HEK293 (cell line): ENCODE results near the gene MBD6.

ENCODE experiments used
- CTCF ChIA-PET: fragments of 350-600 bp; formaldehyde crosslinking; extraction: SDS; loops from one replicate; lab custom pipeline; 2021; ENCODE audit warnings: antibody characterized with exemption; lab: Yijun Ruan, JAX
- POLR2A ChIA-PET: fragments of 300-600 bp; formaldehyde crosslinking; extraction: SDS; loops from one replicate; lab custom pipeline; 2020; ENCODE audit warnings: antibody characterized with exemption, inconsistent platforms; lab: Yijun Ruan, JAX
- H3K27ac ChIP-seq: fragments of 200-500 bp; sonication (Bioruptor generic); 2 replicates; pipeline ENCODE4 v1.5.1; 2014; ENCODE audit warnings: low read depth, low read length, control low read depth, inconsistent platforms; ENCODE audit errors: extremely low read depth
- H3K36me3 ChIP-seq, 2 experiments: fragments of 200-500 bp in 1 of 2; sonication (Bioruptor generic) in 1 of 2; 1 replicate in 1 of 2; 2 replicates in 1 of 2; pipeline ENCODE4 v1.5.1; 2014 to 2017; ENCODE audit warnings: inconsistent platforms in 2 of 2, low read length in 2 of 2; ENCODE audit not compliant: control insufficient read depth in 2 of 2, insufficient read depth in 1 of 2
- H3K4me1 ChIP-seq: fragments of 200-500 bp; sonication (Bioruptor generic); 2 replicates; pipeline ENCODE4 v1.5.1; 2014; ENCODE audit warnings: mild to moderate bottlenecking, low read length, inconsistent platforms; ENCODE audit not compliant: control insufficient read depth, insufficient read depth
- H3K4me3 ChIP-seq: 2 replicates; pipeline ENCODE4 v1.5.1; 2011; ENCODE audit warnings: low read depth, mild to moderate bottlenecking, control low read depth, low read length, moderate library complexity
- H3K9me3 ChIP-seq: fragments of 200-500 bp; sonication (Bioruptor generic); 2 replicates; pipeline ENCODE4 v1.5.1; 2014; ENCODE audit warnings: low read depth, low read length, inconsistent platforms; ENCODE audit not compliant: control insufficient read depth, insufficient read depth
- SETDB1 ChIP-seq: IDR thresholded peaks from one replicate; pipeline ENCODE4 v1.6.1; 2017; ENCODE audit warnings: mild to moderate bottlenecking, low read length, moderate library complexity, mixed read lengths; ENCODE audit not compliant: insufficient read length
- ZNF114 ChIP-seq: fragments of 450-650 bp; formaldehyde crosslinking; IDR thresholded peaks from 2 replicates; pipeline ENCODE4 v1.5.0; 2017; ENCODE audit warnings: missing biosample characterization, missing genetic modification characterization
- ZNF138 ChIP-seq: fragments of 450-650 bp; formaldehyde crosslinking; IDR thresholded peaks from 2 replicates; pipeline ENCODE4 v1.5.1; 2016; ENCODE audit warnings: missing biosample characterization, missing genetic modification characterization, borderline replicate concordance
- ZNF140 ChIP-seq: fragments of 450-650 bp; formaldehyde crosslinking; IDR thresholded peaks from 2 replicates; pipeline ENCODE4 v1.5.1; 2016; ENCODE audit warnings: missing biosample characterization, missing genetic modification characterization
- ZNF157 ChIP-seq: fragments of 450-650 bp; formaldehyde crosslinking; IDR thresholded peaks from 2 replicates; pipeline ENCODE4 v1.5.1; 2016; ENCODE audit warnings: missing biosample characterization, missing genetic modification characterization
- ZNF184 ChIP-seq: fragments of 450-650 bp; IDR thresholded peaks from 2 replicates; pipeline ENCODE4 v1.5.1; 2018; ENCODE audit warnings: missing biosample characterization, mild to moderate bottlenecking, missing genetic modification characterization
- ZNF211 ChIP-seq: fragments of 450-650 bp; formaldehyde crosslinking; IDR thresholded peaks from 2 replicates; pipeline ENCODE4 v1.5.1; 2016; ENCODE audit warnings: low read depth, missing biosample characterization, missing genetic modification characterization
- ZNF274 ChIP-seq, 2 experiments: fragments of 200-500 bp in 1 of 2; fragments of 450-650 bp in 1 of 2; sonication (Bioruptor generic) in 1 of 2; formaldehyde crosslinking in 1 of 2; IDR thresholded peaks; 2 replicates each; pipeline versions ENCODE4 v1.5.1 to v1.6.1; 2014 to 2016; ENCODE audit warnings: borderline replicate concordance in 1 of 2, inconsistent platforms in 1 of 2, low read length in 1 of 2, missing biosample characterization in 1 of 2, missing genetic modification characterization in 1 of 2
- ZNF354C ChIP-seq: fragments of 450-650 bp; formaldehyde crosslinking; IDR thresholded peaks from 2 replicates; pipeline ENCODE4 v1.5.1; 2016; ENCODE audit warnings: missing biosample characterization, missing genetic modification characterization, low read depth, borderline replicate concordance
- ZNF555 ChIP-seq: fragments of 450-650 bp; formaldehyde crosslinking; conservative IDR thresholded peaks from 2 replicates; pipeline ENCODE4 v1.5.1; 2017; ENCODE audit warnings: missing biosample characterization, mild to moderate bottlenecking, missing genetic modification characterization, inconsistent platforms
- ZNF560 ChIP-seq: fragments of 450-650 bp; formaldehyde crosslinking; IDR thresholded peaks from 2 replicates; pipeline ENCODE4 v1.5.1; 2017; ENCODE audit warnings: missing biosample characterization, missing genetic modification characterization, borderline replicate concordance
- ZNF626 ChIP-seq: fragments of 450-650 bp; sonication (Bioruptor Pico); formaldehyde crosslinking; IDR thresholded peaks from 2 replicates; pipeline ENCODE4 v1.5.1; 2018; ENCODE audit warnings: missing biosample characterization, missing genetic modification characterization, inconsistent platforms
- ZNF658 ChIP-seq: fragments of 450-650 bp; formaldehyde crosslinking; IDR thresholded peaks from 2 replicates; pipeline ENCODE4; 2016; ENCODE audit warnings: missing biosample characterization, missing genetic modification characterization
- ZNF843 ChIP-seq: fragments of 450-650 bp; formaldehyde crosslinking; IDR thresholded peaks from 2 replicates; pipeline ENCODE4 v1.5.1; 2016; ENCODE audit warnings: missing biosample characterization, missing genetic modification characterization
- ZSCAN16 ChIP-seq: fragments of 450-650 bp; formaldehyde crosslinking; IDR thresholded peaks from 2 replicates; pipeline ENCODE4 v1.5.1; 2016; ENCODE audit warnings: missing biosample characterization, missing genetic modification characterization
- TF ChIP-seq, protein P1 (sequence below): fragments of 450-650 bp; formaldehyde crosslinking; IDR thresholded peaks from 2 replicates; pipeline ENCODE4 v1.5.1; 2016; ENCODE audit warnings: missing biosample characterization, missing genetic modification characterization, borderline replicate concordance
- TF ChIP-seq, protein P2 (sequence below): fragments of 450-650 bp; formaldehyde crosslinking; IDR thresholded peaks from 2 replicates; pipeline ENCODE4 v1.5.1; 2016; ENCODE audit warnings: missing biosample characterization, missing genetic modification characterization
- TF ChIP-seq, protein P3 (sequence below): fragments of 450-650 bp; formaldehyde crosslinking; IDR thresholded peaks from 2 replicates; pipeline ENCODE4 v1.5.1; 2016; ENCODE audit warnings: missing biosample characterization, missing genetic modification characterization
- TF ChIP-seq, protein P4 (sequence below): fragments of 450-650 bp; formaldehyde crosslinking; IDR thresholded peaks from 2 replicates; pipeline ENCODE4 v1.5.1; 2016; ENCODE audit warnings: missing biosample characterization, missing genetic modification characterization
- TF ChIP-seq, protein P5 (sequence below): IDR thresholded peaks from 2 replicates; pipeline ENCODE4 v1.6.1; 2011; ENCODE audit warnings: mild to moderate bottlenecking, low read depth, low read length, borderline replicate concordance
- TF ChIP-seq, protein P6 (sequence below): fragments of 450-650 bp; formaldehyde crosslinking; IDR thresholded peaks from 2 replicates; pipeline ENCODE4 v1.5.1; 2016; ENCODE audit warnings: missing biosample characterization, missing genetic modification characterization

The MBD6 gene

DNA sequence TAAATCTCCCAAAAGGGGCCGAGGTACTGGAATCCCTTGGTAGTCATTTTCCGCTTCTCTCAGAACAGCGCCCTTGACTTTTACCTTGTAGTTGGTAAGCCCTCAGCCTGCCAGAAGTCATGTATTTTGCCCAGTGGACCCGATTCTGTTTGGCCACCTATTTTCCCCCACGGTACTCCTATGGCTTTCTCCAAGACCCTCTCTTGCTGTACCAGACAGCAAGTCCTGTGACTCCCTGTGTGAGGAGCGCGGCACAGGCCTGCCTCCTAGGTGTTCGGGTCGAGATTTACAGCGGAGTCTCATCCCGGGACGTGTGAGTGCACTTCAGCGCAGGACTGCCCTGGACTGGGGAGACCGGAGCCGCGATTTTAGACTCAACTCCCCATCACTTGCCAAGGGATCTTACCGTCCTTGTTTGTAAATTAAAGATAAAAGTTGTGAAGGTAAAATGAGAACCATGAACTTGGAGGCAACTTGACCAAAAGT lies 1.1 kb upstream of the MBD6 start (continued):
- TF ChIP-seq, protein P1, sequence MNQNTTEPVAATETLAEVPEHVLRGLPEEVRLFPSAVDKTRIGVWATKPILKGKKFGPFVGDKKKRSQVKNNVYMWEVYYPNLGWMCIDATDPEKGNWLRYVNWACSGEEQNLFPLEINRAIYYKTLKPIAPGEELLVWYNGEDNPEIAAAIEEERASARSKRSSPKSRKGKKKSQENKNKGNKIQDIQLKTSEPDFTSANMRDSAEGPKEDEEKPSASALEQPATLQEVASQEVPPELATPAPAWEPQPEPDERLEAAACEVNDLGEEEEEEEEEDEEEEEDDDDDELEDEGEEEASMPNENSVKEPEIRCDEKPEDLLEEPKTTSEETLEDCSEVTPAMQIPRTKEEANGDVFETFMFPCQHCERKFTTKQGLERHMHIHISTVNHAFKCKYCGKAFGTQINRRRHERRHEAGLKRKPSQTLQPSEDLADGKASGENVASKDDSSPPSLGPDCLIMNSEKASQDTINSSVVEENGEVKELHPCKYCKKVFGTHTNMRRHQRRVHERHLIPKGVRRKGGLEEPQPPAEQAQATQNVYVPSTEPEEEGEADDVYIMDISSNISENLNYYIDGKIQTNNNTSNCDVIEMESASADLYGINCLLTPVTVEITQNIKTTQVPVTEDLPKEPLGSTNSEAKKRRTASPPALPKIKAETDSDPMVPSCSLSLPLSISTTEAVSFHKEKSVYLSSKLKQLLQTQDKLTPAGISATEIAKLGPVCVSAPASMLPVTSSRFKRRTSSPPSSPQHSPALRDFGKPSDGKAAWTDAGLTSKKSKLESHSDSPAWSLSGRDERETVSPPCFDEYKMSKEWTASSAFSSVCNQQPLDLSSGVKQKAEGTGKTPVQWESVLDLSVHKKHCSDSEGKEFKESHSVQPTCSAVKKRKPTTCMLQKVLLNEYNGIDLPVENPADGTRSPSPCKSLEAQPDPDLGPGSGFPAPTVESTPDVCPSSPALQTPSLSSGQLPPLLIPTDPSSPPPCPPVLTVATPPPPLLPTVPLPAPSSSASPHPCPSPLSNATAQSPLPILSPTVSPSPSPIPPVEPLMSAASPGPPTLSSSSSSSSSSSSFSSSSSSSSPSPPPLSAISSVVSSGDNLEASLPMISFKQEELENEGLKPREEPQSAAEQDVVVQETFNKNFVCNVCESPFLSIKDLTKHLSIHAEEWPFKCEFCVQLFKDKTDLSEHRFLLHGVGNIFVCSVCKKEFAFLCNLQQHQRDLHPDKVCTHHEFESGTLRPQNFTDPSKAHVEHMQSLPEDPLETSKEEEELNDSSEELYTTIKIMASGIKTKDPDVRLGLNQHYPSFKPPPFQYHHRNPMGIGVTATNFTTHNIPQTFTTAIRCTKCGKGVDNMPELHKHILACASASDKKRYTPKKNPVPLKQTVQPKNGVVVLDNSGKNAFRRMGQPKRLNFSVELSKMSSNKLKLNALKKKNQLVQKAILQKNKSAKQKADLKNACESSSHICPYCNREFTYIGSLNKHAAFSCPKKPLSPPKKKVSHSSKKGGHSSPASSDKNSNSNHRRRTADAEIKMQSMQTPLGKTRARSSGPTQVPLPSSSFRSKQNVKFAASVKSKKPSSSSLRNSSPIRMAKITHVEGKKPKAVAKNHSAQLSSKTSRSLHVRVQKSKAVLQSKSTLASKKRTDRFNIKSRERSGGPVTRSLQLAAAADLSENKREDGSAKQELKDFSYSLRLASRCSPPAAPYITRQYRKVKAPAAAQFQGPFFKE (tag by site-specific recombination): no peak
- TF ChIP-seq ZNF843 (tag by site-specific recombination) (no peak), ZNF658 (tag by site-specific recombination) (no peak), ZNF184 (0 out of 2 replicates have a peak, but pooled peaks have one; percentile 13), ZNF114 (no peak), ZNF157 (no peak), ZNF274 (IDR thresholded peaks at IDR 0.05; ENCODE audit: low read length) (no peak), ZNF274 (tag by site-specific recombination; IDR thresholded peaks at IDR 0.05; ENCODE audit: borderline replicate concordance) (no peak)

DNA sequence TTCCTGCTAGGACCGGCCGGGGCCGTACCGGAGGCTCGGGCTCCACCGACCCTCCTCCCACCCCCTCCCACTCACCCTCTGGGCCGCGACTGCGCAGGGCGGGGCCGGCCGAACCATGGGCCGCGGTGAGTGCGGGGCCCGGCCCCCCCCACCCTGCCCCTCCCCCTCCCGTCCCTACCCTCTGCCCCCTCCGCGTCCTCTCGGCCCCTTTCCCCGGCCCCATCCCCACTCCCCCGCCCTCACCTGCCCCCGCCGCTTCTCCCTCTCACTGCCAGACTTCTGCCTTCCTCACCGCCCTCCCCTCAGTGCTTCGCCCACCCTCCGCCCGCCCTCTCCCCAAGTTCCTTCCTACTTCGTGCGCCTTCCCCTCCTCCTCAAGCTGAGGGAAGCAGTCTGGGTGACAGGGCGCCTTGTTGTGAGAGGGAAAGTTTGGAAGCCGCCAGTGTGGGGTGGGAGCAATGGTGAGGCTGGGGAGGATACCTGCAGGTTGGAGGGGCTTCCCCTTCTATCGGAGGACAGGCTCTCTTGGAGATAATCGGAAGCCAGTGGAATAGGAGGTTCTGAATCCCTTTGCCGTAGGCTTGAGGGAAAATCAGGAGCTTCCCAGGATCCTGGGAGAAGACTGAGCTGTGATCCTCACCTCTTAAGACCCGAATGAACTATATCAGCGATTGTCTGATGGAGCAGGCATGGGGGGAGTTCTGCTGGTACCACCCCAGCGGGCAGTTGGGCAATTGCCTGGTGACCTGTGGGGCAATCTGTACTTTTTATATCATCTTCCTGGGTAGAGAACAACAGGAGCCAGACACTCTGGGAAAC lies 472 bp downstream of the MBD6 start:
- Histone ChIP-seq H3K9me3 (no peaks in the 10 kb centered on the region), H3K4me1 (peaks cover 13% of the 10 kb centered on the region), H3K4me3 (peak overlapping the region; percentile 59), H3K27ac (peak overlapping the region; percentile 94), H3K36me3 (peaks cover 0 to 54% of the 10 kb centered on the region in 2 experiments; a peak in 2 of 3 replicates)
- POLR2A ChIA-PET: interaction anchor here (0.5 to 2.6 kb wide), 9 partner anchors 9 to 222 kb away, joined by 3 to 16 read pairs (median 3); partner anchors contain the start of genes DCTN2, PIP4K2C and TSPAN31
- CTCF ChIA-PET: interaction anchor here (0.6 to 1.5 kb wide), 3 partner anchors 59 to 203 kb away, joined by 3 to 6 read pairs (median 3); no protein-coding TSS in a partner anchor
- TF ChIP-seq SETDB1 (no peak), ZNF560 (no peak), ZNF555 (tag by site-specific recombination) (no peak), ZNF626 (no peak), ZNF184 (no peak), ZNF140 (tag by site-specific recombination) (no peak), ZSCAN16 (tag by site-specific recombination) (no peak), ZNF138 (tag by site-specific recombination) (no peak), ZNF211 (tag by site-specific recombination) (no peak), ZNF354C (tag by site-specific recombination) (no peak)
- TF ChIP-seq, protein P2, sequence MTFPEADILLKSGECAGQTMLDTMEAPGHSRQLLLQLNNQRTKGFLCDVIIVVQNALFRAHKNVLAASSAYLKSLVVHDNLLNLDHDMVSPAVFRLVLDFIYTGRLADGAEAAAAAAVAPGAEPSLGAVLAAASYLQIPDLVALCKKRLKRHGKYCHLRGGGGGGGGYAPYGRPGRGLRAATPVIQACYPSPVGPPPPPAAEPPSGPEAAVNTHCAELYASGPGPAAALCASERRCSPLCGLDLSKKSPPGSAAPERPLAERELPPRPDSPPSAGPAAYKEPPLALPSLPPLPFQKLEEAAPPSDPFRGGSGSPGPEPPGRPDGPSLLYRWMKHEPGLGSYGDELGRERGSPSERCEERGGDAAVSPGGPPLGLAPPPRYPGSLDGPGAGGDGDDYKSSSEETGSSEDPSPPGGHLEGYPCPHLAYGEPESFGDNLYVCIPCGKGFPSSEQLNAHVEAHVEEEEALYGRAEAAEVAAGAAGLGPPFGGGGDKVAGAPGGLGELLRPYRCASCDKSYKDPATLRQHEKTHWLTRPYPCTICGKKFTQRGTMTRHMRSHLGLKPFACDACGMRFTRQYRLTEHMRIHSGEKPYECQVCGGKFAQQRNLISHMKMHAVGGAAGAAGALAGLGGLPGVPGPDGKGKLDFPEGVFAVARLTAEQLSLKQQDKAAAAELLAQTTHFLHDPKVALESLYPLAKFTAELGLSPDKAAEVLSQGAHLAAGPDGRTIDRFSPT: 0 out of 2 replicates have a peak, but pooled peaks have one; percentile 21
- TF ChIP-seq, protein P3, sequence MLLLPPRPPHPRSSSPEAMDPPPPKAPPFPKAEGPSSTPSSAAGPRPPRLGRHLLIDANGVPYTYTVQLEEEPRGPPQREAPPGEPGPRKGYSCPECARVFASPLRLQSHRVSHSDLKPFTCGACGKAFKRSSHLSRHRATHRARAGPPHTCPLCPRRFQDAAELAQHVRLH (tag by site-specific recombination): no peak
- TF ChIP-seq, protein P4, sequence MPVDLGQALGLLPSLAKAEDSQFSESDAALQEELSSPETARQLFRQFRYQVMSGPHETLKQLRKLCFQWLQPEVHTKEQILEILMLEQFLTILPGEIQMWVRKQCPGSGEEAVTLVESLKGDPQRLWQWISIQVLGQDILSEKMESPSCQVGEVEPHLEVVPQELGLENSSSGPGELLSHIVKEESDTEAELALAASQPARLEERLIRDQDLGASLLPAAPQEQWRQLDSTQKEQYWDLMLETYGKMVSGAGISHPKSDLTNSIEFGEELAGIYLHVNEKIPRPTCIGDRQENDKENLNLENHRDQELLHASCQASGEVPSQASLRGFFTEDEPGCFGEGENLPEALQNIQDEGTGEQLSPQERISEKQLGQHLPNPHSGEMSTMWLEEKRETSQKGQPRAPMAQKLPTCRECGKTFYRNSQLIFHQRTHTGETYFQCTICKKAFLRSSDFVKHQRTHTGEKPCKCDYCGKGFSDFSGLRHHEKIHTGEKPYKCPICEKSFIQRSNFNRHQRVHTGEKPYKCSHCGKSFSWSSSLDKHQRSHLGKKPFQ (tag by site-specific recombination): no peak
- TF ChIP-seq, protein P5, sequence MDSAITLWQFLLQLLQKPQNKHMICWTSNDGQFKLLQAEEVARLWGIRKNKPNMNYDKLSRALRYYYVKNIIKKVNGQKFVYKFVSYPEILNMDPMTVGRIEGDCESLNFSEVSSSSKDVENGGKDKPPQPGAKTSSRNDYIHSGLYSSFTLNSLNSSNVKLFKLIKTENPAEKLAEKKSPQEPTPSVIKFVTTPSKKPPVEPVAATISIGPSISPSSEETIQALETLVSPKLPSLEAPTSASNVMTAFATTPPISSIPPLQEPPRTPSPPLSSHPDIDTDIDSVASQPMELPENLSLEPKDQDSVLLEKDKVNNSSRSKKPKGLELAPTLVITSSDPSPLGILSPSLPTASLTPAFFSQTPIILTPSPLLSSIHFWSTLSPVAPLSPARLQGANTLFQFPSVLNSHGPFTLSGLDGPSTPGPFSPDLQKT: no peak
- TF ChIP-seq, protein P6, sequence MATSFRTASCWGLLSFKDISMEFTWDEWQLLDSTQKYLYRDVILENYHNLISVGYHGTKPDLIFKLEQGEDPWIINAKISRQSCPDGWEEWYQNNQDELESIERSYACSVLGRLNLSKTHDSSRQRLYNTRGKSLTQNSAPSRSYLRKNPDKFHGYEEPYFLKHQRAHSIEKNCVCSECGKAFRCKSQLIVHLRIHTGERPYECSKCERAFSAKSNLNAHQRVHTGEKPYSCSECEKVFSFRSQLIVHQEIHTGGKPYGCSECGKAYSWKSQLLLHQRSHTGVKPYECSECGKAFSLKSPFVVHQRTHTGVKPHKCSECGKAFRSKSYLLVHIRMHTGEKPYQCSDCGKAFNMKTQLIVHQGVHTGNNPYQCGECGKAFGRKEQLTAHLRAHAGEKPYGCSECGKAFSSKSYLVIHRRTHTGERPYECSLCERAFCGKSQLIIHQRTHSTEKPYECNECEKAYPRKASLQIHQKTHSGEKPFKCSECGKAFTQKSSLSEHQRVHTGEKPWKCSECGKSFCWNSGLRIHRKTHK: no peak
